HG03097 (cell line): Measurements from ENCODE around the gene SERPINE1.

Experiments used
- ATAC-seq: cut with Tn5 transposase; IDR thresholded peaks from one replicate; pipeline ENCODE4 v1.9.1; 2021; ENCODE audit not compliant: unreplicated experiment, low FRiP score

The SERPINE1 gene

GRCh38 chr7:101185258-101185839 is 58.4 kb downstream of the SERPINE1 start:
- ATAC-seq = no peak

- ATAC-seq = no peak
Measured at GRCh38 chr7:101186194-101186593, 59.3 kb downstream of the SERPINE1 start.

- ATAC-seq = no peak
Measured at GRCh38 chr7:101186844-101187428, 60.0 kb downstream of the SERPINE1 start.
